HEK293 (cell line): ENCODE data around the gene PLXNA2.

ENCODE experiments used
- ATF2 ChIP-seq: fragments of 450-650 bp; formaldehyde crosslinking; IDR thresholded peaks from 2 replicates; pipeline ENCODE4 v1.5.1; 2016; ENCODE audit warnings: missing biosample characterization, missing genetic modification characterization, low read depth
- BCL11B ChIP-seq: fragments of 450-650 bp; formaldehyde crosslinking; IDR thresholded peaks from 2 replicates; pipeline ENCODE4 v1.5.1; 2016; ENCODE audit warnings: low read depth, missing biosample characterization, missing genetic modification characterization
- ELK4 ChIP-seq: IDR thresholded peaks from 2 replicates; pipeline ENCODE4 v1.6.1; 2011; ENCODE audit warnings: mild to moderate bottlenecking, low read depth, low read length, borderline replicate concordance
- GFI1B ChIP-seq: fragments of 450-650 bp; formaldehyde crosslinking; IDR thresholded peaks from 2 replicates; pipeline ENCODE4 v1.5.1; 2016; ENCODE audit warnings: missing biosample characterization, missing genetic modification characterization
- PRDM10 ChIP-seq: fragments of 450-650 bp; formaldehyde crosslinking; IDR thresholded peaks from 2 replicates; pipeline ENCODE4 v1.5.1; 2016; ENCODE audit warnings: missing biosample characterization, missing genetic modification characterization
- PRDM6 ChIP-seq: fragments of 450-650 bp; formaldehyde crosslinking; IDR thresholded peaks from 2 replicates; pipeline ENCODE4 v1.5.1; 2017; ENCODE audit warnings: missing biosample characterization, missing genetic modification characterization
- SETDB1 ChIP-seq: IDR thresholded peaks from one replicate; pipeline ENCODE4 v1.6.1; 2017; ENCODE audit warnings: mild to moderate bottlenecking, low read length, moderate library complexity, mixed read lengths; ENCODE audit not compliant: insufficient read length
- ZBTB21 ChIP-seq: fragments of 450-650 bp; formaldehyde crosslinking; IDR thresholded peaks from 2 replicates; pipeline ENCODE4 v1.5.1; 2017; ENCODE audit warnings: missing biosample characterization, missing genetic modification characterization
- ZEB2 ChIP-seq: fragments of 450-650 bp; formaldehyde crosslinking; IDR thresholded peaks from 2 replicates; pipeline ENCODE4 v1.5.1; 2016; ENCODE audit warnings: missing biosample characterization, missing genetic modification characterization
- ZFHX2 ChIP-seq: fragments of 450-650 bp; formaldehyde crosslinking; conservative IDR thresholded peaks from 2 replicates; pipeline ENCODE4 v1.5.1; 2016; ENCODE audit warnings: missing biosample characterization, missing genetic modification characterization
- ZFP3 ChIP-seq: fragments of 450-650 bp; formaldehyde crosslinking; IDR thresholded peaks from 2 replicates; pipeline ENCODE4 v1.5.1; 2016; ENCODE audit warnings: low read depth, missing biosample characterization, missing genetic modification characterization
- ZIC2 ChIP-seq: fragments of 450-650 bp; formaldehyde crosslinking; IDR thresholded peaks from 2 replicates; pipeline ENCODE4 v1.5.1; 2016; ENCODE audit warnings: missing biosample characterization, missing genetic modification characterization
- ZNF112 ChIP-seq: fragments of 450-650 bp; formaldehyde crosslinking; IDR thresholded peaks from 2 replicates; pipeline ENCODE4 v1.5.0; 2017; ENCODE audit warnings: missing biosample characterization, missing genetic modification characterization
- ZNF221 ChIP-seq: fragments of 450-650 bp; formaldehyde crosslinking; IDR thresholded peaks from 2 replicates; pipeline ENCODE4 v1.5.1; 2017; ENCODE audit warnings: missing biosample characterization, missing genetic modification characterization, borderline replicate concordance
- ZNF274 ChIP-seq, 2 experiments: fragments of 200-500 bp in 1 of 2; fragments of 450-650 bp in 1 of 2; sonication (Bioruptor generic) in 1 of 2; formaldehyde crosslinking in 1 of 2; IDR thresholded peaks; 2 replicates each; pipeline versions ENCODE4 v1.5.1 to v1.6.1; 2014 to 2016; ENCODE audit warnings: borderline replicate concordance in 1 of 2, inconsistent platforms in 1 of 2, low read length in 1 of 2, missing biosample characterization in 1 of 2, missing genetic modification characterization in 1 of 2
- ZNF37A ChIP-seq: fragments of 450-650 bp; IDR thresholded peaks from 2 replicates; pipeline ENCODE4 v1.5.1; 2018; ENCODE audit warnings: missing biosample characterization, missing genetic modification characterization
- ZNF404 ChIP-seq: fragments of 450-650 bp; formaldehyde crosslinking; IDR thresholded peaks from 2 replicates; pipeline ENCODE4 v1.5.1; 2017; ENCODE audit warnings: missing biosample characterization, missing genetic modification characterization
- ZNF514 ChIP-seq: fragments of 450-650 bp; formaldehyde crosslinking; IDR thresholded peaks from 2 replicates; pipeline ENCODE4 v1.5.1; 2016; ENCODE audit warnings: missing biosample characterization, missing genetic modification characterization
- ZNF530 ChIP-seq: fragments of 450-650 bp; formaldehyde crosslinking; IDR thresholded peaks from 2 replicates; pipeline ENCODE4 v1.5.1; 2016; ENCODE audit warnings: low read depth, missing biosample characterization, missing genetic modification characterization
- ZNF548 ChIP-seq: fragments of 450-650 bp; formaldehyde crosslinking; IDR thresholded peaks from 2 replicates; pipeline ENCODE4 v1.5.1; 2016; ENCODE audit warnings: missing biosample characterization, missing genetic modification characterization
- ZNF624 ChIP-seq: fragments of 450-650 bp; formaldehyde crosslinking; IDR thresholded peaks from 2 replicates; pipeline ENCODE4 v1.5.1; 2017; ENCODE audit warnings: missing biosample characterization, missing genetic modification characterization
- ZNF626 ChIP-seq: fragments of 450-650 bp; sonication (Bioruptor Pico); formaldehyde crosslinking; IDR thresholded peaks from 2 replicates; pipeline ENCODE4 v1.5.1; 2018; ENCODE audit warnings: missing biosample characterization, missing genetic modification characterization, inconsistent platforms
- ZNF707 ChIP-seq: fragments of 450-650 bp; formaldehyde crosslinking; IDR thresholded peaks from 2 replicates; pipeline ENCODE4 v1.5.1; 2016; ENCODE audit warnings: missing biosample characterization, missing genetic modification characterization
- ZNF792 ChIP-seq: fragments of 450-650 bp; formaldehyde crosslinking; IDR thresholded peaks from 2 replicates; pipeline ENCODE4 v1.5.1; 2016; ENCODE audit warnings: missing biosample characterization, missing genetic modification characterization
- ZNF837 ChIP-seq: fragments of 450-650 bp; formaldehyde crosslinking; IDR thresholded peaks from 2 replicates; pipeline ENCODE4 v1.5.1; 2016; ENCODE audit warnings: missing biosample characterization, missing genetic modification characterization
- TF ChIP-seq, protein P1 (sequence below): fragments of 450-650 bp; formaldehyde crosslinking; IDR thresholded peaks from 2 replicates; pipeline ENCODE4 v1.5.1; 2017; ENCODE audit warnings: missing biosample characterization, missing genetic modification characterization

Gene PLXNA2

DNA sequence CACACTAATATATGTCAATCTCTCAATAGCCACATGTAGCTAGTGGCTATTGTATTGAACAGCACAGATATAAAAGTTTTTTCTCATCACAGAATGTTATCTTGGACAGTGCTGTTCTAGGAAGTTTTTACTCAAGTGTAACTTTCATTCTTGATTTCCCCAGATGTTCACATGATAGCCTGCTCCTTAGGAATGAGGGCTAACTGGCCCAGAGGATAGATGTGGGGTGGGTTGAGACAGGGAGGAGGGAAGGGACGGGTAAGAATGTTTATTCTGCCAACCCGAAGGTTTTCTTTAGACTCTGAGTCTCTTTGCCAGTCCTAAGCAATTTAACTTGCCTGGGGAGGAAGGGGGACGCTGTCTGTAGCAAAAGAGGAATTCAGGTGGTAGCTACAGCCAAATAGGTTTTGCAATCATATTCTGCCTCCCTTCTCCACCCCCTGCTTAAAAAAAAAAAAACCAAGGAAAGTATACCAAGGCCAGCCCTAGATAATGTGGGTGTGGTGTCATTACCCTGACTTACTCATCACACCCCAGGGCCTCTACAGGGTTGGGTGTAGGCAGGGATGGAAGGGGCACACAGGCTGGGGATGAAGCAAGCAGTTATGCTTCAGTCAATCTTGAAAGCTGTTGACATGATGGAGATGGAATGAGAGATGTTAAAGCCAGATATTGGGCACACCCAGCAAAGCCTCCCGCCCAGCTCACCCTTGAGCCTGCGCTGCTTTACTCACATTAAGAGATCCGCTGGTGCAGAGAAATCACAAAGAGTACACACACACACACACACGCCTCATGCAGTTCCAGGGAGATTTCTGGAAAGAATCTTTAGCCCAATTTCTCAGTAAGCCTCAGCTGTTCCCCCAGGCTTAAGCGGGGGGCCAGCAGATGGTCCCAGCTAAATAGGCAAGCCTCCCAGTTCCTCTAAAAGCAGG lies 59.9 kb downstream of the PLXNA2 start (continued):
- peak; percentile 63; the same call in 1 of the 2 replicates for TF ChIP-seq ATF2 (tag by site-specific recombination)
- no peak for TF ChIP-seq ZNF792 (tag by site-specific recombination)
- TF ChIP-seq ELK4: no peak
- TF ChIP-seq ZIC2 (tag by site-specific recombination): peak; percentile 62; the same call in 1 of the 2 replicates
- 0 out of 2 replicates have a peak, but pooled peaks have one; percentile 36 for TF ChIP-seq PRDM6 (tag by site-specific recombination)
- no peak for TF ChIP-seq ZNF837 (tag by site-specific recombination)
- TF ChIP-seq ZNF37A (tag by site-specific recombination): no peak
- TF ChIP-seq ZNF530: 0 out of 2 replicates have a peak, but pooled peaks have one; percentile 74
- TF ChIP-seq ZNF112 (tag by site-specific recombination): no peak
- peak; percentile 69; the same call in 1 of the 2 replicates for TF ChIP-seq GFI1B
- TF ChIP-seq ZEB2 (tag by site-specific recombination): peak; percentile 96
- TF ChIP-seq BCL11B (tag by site-specific recombination): no peak
- peak; percentile 58 for TF ChIP-seq ZBTB21
- no peak for TF ChIP-seq ZNF514
- no peak for TF ChIP-seq ZNF221
- no peak for TF ChIP-seq ZNF624 (tag by site-specific recombination)
- TF ChIP-seq ZNF626: no peak
- TF ChIP-seq ZFHX2: peak; percentile 96
- no peak for TF ChIP-seq ZNF404 (tag by site-specific recombination)
- no peak for TF ChIP-seq ZNF548 (tag by site-specific recombination)
- TF ChIP-seq, protein P1, sequence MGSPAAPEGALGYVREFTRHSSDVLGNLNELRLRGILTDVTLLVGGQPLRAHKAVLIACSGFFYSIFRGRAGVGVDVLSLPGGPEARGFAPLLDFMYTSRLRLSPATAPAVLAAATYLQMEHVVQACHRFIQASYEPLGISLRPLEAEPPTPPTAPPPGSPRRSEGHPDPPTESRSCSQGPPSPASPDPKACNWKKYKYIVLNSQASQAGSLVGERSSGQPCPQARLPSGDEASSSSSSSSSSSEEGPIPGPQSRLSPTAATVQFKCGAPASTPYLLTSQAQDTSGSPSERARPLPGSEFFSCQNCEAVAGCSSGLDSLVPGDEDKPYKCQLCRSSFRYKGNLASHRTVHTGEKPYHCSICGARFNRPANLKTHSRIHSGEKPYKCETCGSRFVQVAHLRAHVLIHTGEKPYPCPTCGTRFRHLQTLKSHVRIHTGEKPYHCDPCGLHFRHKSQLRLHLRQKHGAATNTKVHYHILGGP (tag by site-specific recombination): no peak
- TF ChIP-seq PRDM10 (tag by site-specific recombination): peak; percentile 92
- no peak for TF ChIP-seq ZFP3 (tag by site-specific recombination)
- no peak for TF ChIP-seq ZNF274 (IDR thresholded peaks at IDR 0.05; ENCODE audit: low read length)
- no peak for TF ChIP-seq ZNF274 (tag by site-specific recombination; IDR thresholded peaks at IDR 0.05; ENCODE audit: borderline replicate concordance)
- TF ChIP-seq SETDB1: no peak
- no peak for TF ChIP-seq ZNF707 (tag by site-specific recombination)
